ENCODE results near the gene DNAH14.

DNAH14 gene

GRCh38 chr1:225435957-225436392 lies 506.5 kb downstream of the DNAH14 start:
- DNase-seq, result no peak

- DNase-seq, result no peak
These were observed 508.4 kb downstream of the DNAH14 start for GRCh38 chr1:225437710-225438437.

GRCh38 chr1:225440380-225441221 lies 511.1 kb downstream of the DNAH14 start:
- DNase-seq, result no peak

GRCh38 chr1:225441314-225442122 lies 512.0 kb downstream of the DNAH14 start:
- no peak for DNase-seq

- no peak for DNase-seq
These were observed 512.6 kb downstream of the DNAH14 start for GRCh38 chr1:225442123-225442505.

GRCh38 chr1:225445639-225446594 lies 516.4 kb downstream of the DNAH14 start:
- no peak for DNase-seq

- no peak for DNase-seq
These were observed 517.1 kb downstream of the DNAH14 start for GRCh38 chr1:225446595-225446960.

- no peak for DNase-seq
These were observed 517.6 kb downstream of the DNAH14 start for GRCh38 chr1:225446981-225447615.

- DNase-seq, result no peak
These were observed 518.2 kb downstream of the DNAH14 start for GRCh38 chr1:225447650-225448089.

GRCh38 chr1:225448146-225448805 lies 518.8 kb downstream of the DNAH14 start:
- DNase-seq, result no peak
